Central memory CD8-positive, alpha-beta T cell (primary cell): Measurements from ENCODE around the gene CPB2.

Experiments used
- ATAC-seq: fragments of 150-1000 bp; cut with Tn5 transposase; replicated peaks from 2 replicates; pipeline ENCODE4 v1.10.0; 2022; ENCODE audit warnings: mild to moderate bottlenecking, moderate FRiP score, moderate number of reproducible peaks; ENCODE audit not compliant: poor library complexity, severe bottlenecking; ENCODE audit errors: extremely low read depth
- DNase-seq, 2 donors: peaks; one replicate each; pipeline ENCODE4 v3.0.0; 2021; ENCODE audit warnings: low spot score in 2 of 2
- H3K27ac Mint-ChIP-seq: one replicate; pipeline ENCODE4 v1.8.0; 2022; ENCODE audit warnings: low read depth, mild to moderate bottlenecking, moderate library complexity, mixed read lengths
- H3K27me3 Mint-ChIP-seq: one replicate; pipeline ENCODE4 v1.8.0; 2022; ENCODE audit warnings: mixed read lengths
- H3K36me3 Mint-ChIP-seq: one replicate; pipeline ENCODE4 v1.8.0; 2022; ENCODE audit warnings: mild to moderate bottlenecking, moderate library complexity, mixed read lengths; ENCODE audit not compliant: insufficient read depth
- H3K4me1 Mint-ChIP-seq: one replicate; pipeline ENCODE4 v1.8.0; 2022; ENCODE audit warnings: mixed read lengths
- H3K4me3 Mint-ChIP-seq: one replicate; pipeline ENCODE4 v1.8.0; 2022; ENCODE audit warnings: mild to moderate bottlenecking, moderate library complexity, mixed read lengths
- H3K9me3 Mint-ChIP-seq: one replicate; pipeline ENCODE4 v1.8.0; 2022; ENCODE audit warnings: mixed read lengths

The CPB2 gene, protein sequence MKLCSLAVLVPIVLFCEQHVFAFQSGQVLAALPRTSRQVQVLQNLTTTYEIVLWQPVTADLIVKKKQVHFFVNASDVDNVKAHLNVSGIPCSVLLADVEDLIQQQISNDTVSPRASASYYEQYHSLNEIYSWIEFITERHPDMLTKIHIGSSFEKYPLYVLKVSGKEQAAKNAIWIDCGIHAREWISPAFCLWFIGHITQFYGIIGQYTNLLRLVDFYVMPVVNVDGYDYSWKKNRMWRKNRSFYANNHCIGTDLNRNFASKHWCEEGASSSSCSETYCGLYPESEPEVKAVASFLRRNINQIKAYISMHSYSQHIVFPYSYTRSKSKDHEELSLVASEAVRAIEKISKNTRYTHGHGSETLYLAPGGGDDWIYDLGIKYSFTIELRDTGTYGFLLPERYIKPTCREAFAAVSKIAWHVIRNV

DNA sequence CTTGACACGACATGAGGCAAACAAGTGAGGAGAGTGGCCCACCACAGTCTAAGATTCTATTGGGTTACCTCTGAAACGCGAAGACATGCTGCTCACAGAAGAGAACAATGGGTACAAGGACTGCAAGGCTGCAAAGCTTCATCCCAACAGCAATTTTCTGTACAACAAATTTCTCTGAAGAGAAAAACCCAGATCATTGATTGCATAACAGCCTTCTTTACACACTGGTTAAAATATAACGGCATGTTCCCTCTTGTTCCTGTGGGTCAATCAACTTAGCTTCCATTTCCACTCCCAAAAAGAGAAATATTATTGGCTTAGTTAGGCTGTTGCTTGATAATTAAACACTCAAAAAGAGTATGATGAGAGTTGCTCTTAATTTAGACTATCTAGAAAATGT lies at the start of gene CPB2:
TSS of gene CPB2 (minus strand) at position 166 of the 400 bp plus-strand sequence. CDS start at position 142, 24 bp downstream.
- H3K4me1 Mint-ChIP-seq, result peaks cover 6% of the 10 kb centered on the region
- H3K4me3 Mint-ChIP-seq, result no peak within 1 kb of the TSS
- no peak for ATAC-seq
- H3K36me3 Mint-ChIP-seq, result no peaks in the 10 kb centered on the region
- peaks cover 32% of the 10 kb centered on the region for H3K27me3 Mint-ChIP-seq
- H3K27ac Mint-ChIP-seq, result no peak within 1 kb of the TSS
- no peak for DNase-seq
- H3K9me3 Mint-ChIP-seq, result no peaks in the 10 kb centered on the region

DNA sequence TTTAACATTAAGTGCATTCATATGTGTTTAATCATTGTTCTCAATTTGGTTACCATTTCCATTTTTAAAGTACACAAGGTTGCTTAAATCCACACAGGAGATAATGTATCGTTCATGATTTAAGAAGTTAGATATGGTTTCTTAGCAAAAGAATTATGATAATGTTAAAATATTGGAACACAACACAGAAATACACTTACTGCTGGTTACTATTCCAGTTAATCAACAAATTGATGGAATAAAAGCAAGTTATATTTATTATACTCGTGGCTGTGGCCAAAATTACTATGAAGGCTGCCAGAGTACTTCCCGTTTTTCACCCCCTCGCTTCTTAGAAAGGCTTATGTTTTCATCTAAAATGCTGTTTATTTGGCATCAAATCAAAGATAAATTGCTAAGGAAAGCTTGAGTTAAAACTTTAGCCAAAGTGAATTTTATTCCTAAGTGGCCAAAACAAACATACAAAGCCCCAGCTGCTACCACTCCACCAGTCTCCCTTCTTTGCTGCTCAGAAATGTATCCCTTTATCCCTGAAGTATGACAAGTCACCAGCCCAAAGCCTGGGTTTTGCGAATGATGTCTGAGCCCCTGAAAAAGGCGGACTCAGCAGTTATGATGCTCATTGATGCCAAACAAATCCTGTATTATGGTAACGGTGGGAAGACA lies 49.4 kb upstream of the CPB2 start:
- ATAC-seq, result no peak
- peaks cover 49% of the 10 kb centered on the region for H3K4me1 Mint-ChIP-seq
- peaks cover 93% of the 10 kb centered on the region for H3K36me3 Mint-ChIP-seq
- H3K27me3 Mint-ChIP-seq, result no peaks in the 10 kb centered on the region
- peak overlapping the region; percentile 87 for H3K27ac Mint-ChIP-seq
- no peak for DNase-seq
- no peak overlapping the region for H3K4me3 Mint-ChIP-seq
- no peaks in the 10 kb centered on the region for H3K9me3 Mint-ChIP-seq

DNA sequence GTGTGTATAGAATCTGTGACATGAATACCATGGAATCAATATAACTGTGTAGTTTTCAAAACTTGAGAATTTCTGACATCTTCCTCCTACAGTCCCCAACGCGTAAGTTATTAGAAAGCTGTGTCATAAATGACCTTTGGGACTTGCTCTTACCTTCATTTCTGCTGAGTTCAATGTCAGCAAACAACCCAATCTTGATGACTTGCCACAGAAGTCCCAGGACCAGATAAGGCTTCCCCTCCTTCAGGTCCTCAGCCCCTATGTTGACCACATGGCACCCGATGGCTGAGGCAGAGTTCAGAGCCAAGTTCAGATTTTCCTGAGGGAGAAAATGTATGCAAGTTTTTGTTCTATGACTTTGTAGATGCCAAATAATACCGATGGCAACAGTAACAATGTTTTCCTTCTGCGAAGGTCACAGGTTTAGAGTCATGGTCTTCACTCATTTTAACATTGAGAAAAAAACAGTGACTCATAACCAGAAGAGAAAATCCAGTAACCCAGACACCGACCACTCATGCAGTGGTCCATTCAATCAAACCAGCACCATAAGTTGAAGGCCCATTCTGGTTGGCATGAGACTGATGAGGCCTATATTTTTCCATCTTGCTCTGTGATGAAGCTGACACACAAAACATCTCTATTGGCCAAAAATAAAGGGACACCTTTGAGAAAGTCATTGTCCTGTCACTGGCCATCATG lies 47.9 kb upstream of the CPB2 start:
- Mint-ChIP-seq H3K9me3 (no peaks in the 10 kb centered on the region), H3K4me1 (peaks cover 44% of the 10 kb centered on the region), H3K27me3 (no peaks in the 10 kb centered on the region), H3K4me3 (no peak overlapping the region), H3K36me3 (peaks cover 87% of the 10 kb centered on the region), H3K27ac (peak overlapping the region; percentile 87)
- ATAC-seq, result no peak
- DNase-seq, result no peak

DNA sequence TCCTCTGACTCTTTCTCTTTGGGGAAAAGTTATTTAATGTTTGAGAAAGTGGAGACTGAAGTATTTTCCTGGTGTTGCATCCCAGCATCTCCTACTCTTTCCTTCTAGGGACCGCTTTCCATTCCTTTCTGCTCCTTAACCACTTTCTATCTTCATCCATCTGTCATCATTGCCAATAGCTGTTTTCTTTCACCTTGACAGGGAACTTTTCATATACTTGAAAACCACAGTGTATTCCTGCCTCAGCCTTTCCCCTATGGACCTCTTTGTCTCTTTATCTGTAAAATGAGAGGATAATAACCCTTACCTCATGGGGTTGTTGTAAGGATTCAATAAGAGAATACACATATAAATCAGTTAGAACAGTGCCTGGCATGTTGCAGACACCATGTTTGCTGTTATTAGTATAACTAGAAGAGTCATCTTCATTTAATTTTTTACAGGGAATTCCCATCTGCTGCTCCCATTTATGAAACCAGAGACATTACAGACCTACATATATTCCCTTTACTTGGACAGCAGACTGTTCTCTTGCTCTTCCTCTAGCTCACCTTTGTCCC lies 45.4 kb upstream of the CPB2 start:
- Mint-ChIP-seq H3K4me3 (no peak overlapping the region), H3K4me1 (peaks cover 42% of the 10 kb centered on the region), H3K9me3 (no peaks in the 10 kb centered on the region), H3K27me3 (no peaks in the 10 kb centered on the region), H3K27ac (peak overlapping the region; percentile 52), H3K36me3 (peaks cover 86% of the 10 kb centered on the region)
- DNase-seq, result no peak
- ATAC-seq, result no peak

DNA sequence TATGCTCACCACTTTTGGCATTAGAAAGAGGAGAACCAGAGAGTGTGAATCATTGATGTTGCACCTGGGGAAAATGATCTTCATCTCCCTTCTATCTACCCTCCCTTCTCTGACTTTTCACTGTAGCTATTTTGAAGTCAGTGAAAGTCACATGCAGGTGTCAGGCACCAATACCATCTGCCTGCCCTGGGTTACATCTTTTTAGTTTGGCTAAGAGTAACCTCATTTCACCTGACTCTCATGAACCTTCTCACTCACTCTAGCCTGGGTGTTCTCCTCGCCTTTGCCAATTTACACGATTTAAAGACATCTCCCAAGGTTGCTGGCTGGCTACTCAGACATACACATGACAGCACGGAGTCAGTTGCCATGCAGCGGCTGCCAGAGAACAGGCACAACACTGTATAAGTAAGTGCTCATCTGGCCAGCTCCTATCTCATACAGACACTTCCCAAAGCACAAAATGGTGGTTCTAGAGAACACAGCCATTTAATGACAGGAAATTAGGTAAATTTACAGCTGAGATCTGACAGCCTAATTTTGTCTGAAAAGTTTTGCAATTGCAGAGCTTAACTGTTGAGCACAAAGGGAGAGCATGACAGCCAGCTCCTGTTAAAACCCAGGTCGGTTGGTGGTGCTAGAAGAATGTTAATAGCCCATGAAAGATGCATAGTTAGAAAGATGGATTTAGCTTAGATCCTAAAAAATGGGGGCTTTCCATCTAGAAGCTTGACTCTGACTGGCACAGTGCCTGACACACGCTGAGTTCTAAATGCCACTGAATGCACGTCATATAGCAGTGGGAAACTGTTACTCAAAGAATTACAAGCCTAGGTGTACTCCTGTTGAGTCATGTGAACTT lies 44.7 kb upstream of the CPB2 start:
- Mint-ChIP-seq H3K4me1 (peaks cover 46% of the 10 kb centered on the region), H3K9me3 (no peaks in the 10 kb centered on the region), H3K36me3 (peaks cover 86% of the 10 kb centered on the region), H3K27me3 (no peaks in the 10 kb centered on the region), H3K27ac (peak overlapping the region; percentile 52), H3K4me3 (no peak overlapping the region)
- DNase-seq (no peak), ATAC-seq (no peak)

DNA sequence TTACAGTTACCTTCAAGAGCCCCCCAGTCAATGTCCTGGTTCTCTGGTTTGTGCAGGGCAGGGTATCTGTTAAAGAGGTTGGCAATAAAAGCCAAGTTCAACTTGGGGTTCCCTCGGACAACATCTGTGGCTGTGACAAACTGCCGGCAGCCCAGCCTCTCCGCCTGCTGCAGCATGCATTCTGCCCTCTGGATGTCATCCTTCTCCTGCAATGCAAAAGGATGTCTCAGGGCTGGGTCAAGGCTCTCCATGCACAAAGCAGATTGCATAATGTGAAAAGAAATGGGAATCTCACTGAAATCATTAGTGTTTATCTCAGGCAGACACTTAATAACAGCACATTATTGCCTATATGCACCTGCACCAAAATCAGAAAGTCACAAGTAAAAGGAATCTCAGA lies 42.1 kb upstream of the CPB2 start:
- no peak for DNase-seq
- Mint-ChIP-seq H3K4me3 (no peak overlapping the region), H3K27me3 (no peaks in the 10 kb centered on the region), H3K36me3 (peaks cover 84% of the 10 kb centered on the region), H3K4me1 (peaks cover 36% of the 10 kb centered on the region), H3K27ac (no peak overlapping the region), H3K9me3 (no peaks in the 10 kb centered on the region)
- no peak for ATAC-seq

DNA sequence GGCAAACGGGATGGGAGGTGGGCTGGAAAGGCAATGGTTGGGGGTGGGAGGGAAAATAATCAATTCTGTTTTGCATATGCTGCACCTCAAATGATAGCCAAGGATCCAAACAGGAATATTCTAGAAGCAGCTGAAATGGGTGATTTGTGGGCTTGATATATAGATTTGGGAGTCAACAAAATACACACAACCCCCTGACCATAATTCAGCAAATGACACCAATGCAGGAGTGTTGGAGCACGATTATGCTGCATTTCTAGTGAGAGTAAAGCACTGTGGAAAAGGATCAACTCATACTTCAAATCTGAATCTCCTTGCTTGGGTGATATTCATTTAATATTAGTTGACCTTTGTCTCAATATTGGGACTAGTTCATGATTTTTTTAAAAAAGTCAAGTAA lies 41.1 kb upstream of the CPB2 start:
- Mint-ChIP-seq H3K36me3 (peaks cover 86% of the 10 kb centered on the region), H3K27ac (peak overlapping the region; percentile 29), H3K4me3 (no peak overlapping the region), H3K9me3 (no peaks in the 10 kb centered on the region), H3K4me1 (peaks cover 33% of the 10 kb centered on the region), H3K27me3 (no peaks in the 10 kb centered on the region)
- ATAC-seq, result no peak
- no peak for DNase-seq

DNA sequence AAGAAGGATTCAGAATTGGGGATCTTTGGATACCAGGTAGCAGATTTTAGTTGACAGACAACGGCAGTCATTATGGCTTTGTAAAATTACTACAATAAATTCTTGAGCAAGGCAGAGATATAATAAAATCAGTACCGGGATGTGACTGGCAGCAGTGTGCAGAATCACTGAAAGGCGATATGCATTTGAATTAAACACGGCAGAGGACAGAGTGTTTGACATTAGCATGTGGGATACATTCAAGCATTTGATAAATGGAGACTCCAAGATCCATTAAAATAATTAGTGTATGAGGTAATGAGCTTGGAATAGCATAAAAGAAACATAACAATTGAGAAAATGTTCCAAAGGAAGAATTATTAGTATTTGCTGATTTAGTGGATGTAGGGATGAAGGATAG lies 40.3 kb upstream of the CPB2 start:
- no peak for ATAC-seq
- H3K4me1 Mint-ChIP-seq, result peaks cover 31% of the 10 kb centered on the region
- H3K36me3 Mint-ChIP-seq, result peaks cover 86% of the 10 kb centered on the region
- peak overlapping the region; percentile 73 for H3K27ac Mint-ChIP-seq
- no peaks in the 10 kb centered on the region for H3K9me3 Mint-ChIP-seq
- no peaks in the 10 kb centered on the region for H3K27me3 Mint-ChIP-seq
- no peak for DNase-seq
- H3K4me3 Mint-ChIP-seq, result no peak overlapping the region

DNA sequence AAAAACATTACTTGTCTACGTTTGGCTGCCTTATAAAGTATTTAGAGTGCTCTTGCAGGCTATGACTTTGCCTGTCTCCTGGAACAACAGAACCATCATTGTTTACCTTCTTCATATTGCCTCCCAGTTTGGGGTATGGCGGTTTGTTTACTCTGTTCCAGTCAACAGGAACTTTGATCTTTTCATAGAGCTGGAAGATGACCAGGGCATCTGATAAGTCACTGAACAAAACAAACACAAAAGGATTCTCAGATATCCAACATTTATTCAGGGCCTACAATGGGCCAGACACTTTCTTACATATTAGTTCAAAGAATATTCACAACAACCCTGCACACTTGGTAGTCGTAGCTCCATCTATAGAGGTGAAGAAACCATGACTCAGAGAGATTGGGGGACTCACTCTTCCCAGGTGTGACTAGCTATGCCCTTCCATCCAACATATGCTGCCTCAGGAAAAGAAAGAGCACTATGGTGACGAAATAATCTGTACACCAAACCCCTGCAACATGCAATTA lies 38.4 kb upstream of the CPB2 start:
- DNase-seq (no peak), ATAC-seq (no peak)
- H3K27me3 Mint-ChIP-seq, result no peaks in the 10 kb centered on the region
- no peak overlapping the region for H3K4me3 Mint-ChIP-seq
- peaks cover 89% of the 10 kb centered on the region for H3K36me3 Mint-ChIP-seq
- no peaks in the 10 kb centered on the region for H3K9me3 Mint-ChIP-seq
- H3K4me1 Mint-ChIP-seq, result peaks cover 28% of the 10 kb centered on the region
- no peak overlapping the region for H3K27ac Mint-ChIP-seq

DNA sequence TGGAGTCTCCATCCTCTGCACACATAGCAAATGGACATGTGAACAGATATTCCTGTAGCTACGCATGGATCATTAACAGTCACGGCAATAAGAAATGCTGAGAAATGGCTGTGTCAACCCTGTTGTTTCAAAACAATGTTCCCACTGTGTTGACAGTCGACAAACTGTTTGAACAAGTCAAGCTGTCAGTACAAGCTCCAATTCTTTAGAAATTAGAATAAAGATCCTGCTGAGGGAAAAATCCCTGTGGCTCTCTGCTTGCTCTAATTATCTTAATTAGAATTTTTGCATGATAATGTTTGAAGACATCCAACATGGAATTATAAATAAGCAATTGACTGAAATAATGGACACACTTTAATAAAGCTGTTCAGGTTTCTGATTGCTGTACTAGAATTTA lies 37.9 kb upstream of the CPB2 start:
- Mint-ChIP-seq H3K4me1 (peaks cover 32% of the 10 kb centered on the region), H3K27ac (no peak overlapping the region), H3K36me3 (peaks cover 88% of the 10 kb centered on the region), H3K27me3 (no peaks in the 10 kb centered on the region), H3K9me3 (no peaks in the 10 kb centered on the region), H3K4me3 (no peak overlapping the region)
- DNase-seq, result no peak
- ATAC-seq, result no peak

DNA sequence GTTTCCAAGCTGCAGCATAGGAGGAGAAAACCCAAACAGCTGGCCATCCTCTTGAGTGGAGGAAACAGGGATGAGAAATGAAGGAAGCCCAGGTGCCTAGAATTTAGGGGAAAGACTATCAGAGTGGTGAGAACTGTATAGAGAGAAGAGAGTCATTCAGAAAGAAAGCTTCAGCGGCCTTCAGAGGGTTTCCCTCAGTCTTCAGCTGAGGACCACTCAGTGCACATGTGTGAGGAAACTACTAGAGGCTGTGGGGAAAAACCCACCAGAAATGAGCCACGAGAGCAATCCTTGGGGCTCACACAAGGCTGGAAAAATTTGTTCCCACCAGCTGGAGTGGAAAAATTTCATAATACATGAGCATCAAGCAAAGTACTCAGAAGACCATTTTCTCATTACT lies 35.2 kb upstream of the CPB2 start:
- no peaks in the 10 kb centered on the region for H3K9me3 Mint-ChIP-seq
- no peak for ATAC-seq
- no peaks in the 10 kb centered on the region for H3K27me3 Mint-ChIP-seq
- no peak for DNase-seq
- H3K4me1 Mint-ChIP-seq, result peaks cover 49% of the 10 kb centered on the region
- no peak overlapping the region for H3K4me3 Mint-ChIP-seq
- H3K27ac Mint-ChIP-seq, result peak overlapping the region; percentile 89
- peaks cover 93% of the 10 kb centered on the region for H3K36me3 Mint-ChIP-seq
